Activated naive CD8-positive, alpha-beta T cell (primary cell): ENCODE data around the gene RBMS2.
"Not testable (repeated sequence)": the region's sequence is repeated elsewhere in the genome, so short reads cannot be mapped to it uniquely, and the experiment has no call there.

Experiments
- H3K27ac Mint-ChIP-seq: one replicate; pipeline ENCODE4 v1.8.0; 2021; ENCODE audit warnings: mixed read lengths
- H3K27me3 Mint-ChIP-seq: one replicate; pipeline ENCODE4 v1.8.0; 2021; ENCODE audit warnings: mixed read lengths
- H3K36me3 Mint-ChIP-seq: one replicate; pipeline ENCODE4 v1.8.0; 2021; ENCODE audit warnings: mixed read lengths
- H3K4me1 Mint-ChIP-seq: one replicate; pipeline ENCODE4 v1.8.0; 2021; ENCODE audit warnings: low read depth, mixed read lengths
- H3K4me3 Mint-ChIP-seq: one replicate; pipeline ENCODE4 v1.8.0; 2021; ENCODE audit warnings: mild to moderate bottlenecking, mixed read lengths
- H3K9me3 Mint-ChIP-seq: one replicate; pipeline ENCODE4 v1.8.0; 2021; ENCODE audit warnings: low read depth, mixed read lengths

RBMS2 gene

DNA sequence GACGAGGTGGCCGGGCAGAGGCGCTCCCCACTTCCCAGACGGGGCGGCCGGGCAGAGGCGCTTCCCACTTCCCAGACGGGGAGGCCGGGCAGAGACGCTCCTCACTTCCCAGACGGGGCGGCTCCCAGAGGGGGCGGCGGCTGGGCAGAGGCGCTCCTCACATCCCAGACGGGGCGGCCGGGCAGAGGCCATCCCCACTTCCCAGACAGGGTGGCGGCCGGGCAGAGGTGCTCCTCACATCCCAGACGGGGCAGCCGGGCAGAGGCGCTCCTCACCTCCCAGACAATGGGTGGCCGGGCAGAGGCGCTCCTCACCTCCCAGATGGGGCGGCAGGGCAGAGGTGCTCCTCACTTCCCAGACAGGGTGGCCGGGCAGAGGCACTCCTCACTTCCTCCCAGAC is 27.1 kb upstream of the RBMS2 start:
- H3K36me3 Mint-ChIP-seq, H3K9me3 Mint-ChIP-seq, H3K27ac Mint-ChIP-seq, H3K27me3 Mint-ChIP-seq, H3K4me1 Mint-ChIP-seq, H3K4me3 Mint-ChIP-seq: not testable (repeated sequence)

DNA sequence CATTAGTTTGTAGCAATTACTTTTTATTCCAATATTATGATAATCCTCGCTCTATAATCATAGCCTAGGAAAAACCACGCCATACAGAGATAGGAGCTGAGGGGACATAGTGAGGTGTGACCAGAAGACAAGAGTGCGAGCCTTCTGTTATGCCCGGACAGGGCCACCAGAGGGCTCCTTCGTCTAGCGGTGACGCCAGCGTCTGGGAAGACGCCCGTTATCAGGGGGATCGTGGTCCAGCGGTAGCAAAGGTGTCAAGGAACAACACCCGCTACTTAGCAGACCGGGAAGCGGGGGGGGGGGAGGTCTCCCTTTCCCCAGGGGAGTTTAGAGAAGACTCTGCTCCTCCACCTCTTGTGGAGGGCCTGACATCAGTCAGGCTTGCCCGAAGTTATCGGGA is 24.9 kb upstream of the RBMS2 start:
- H3K9me3 Mint-ChIP-seq, H3K27ac Mint-ChIP-seq, H3K4me1 Mint-ChIP-seq, H3K36me3 Mint-ChIP-seq, H3K27me3 Mint-ChIP-seq: not testable (repeated sequence)
- H3K4me3 Mint-ChIP-seq = peak overlapping the region; percentile 56

DNA sequence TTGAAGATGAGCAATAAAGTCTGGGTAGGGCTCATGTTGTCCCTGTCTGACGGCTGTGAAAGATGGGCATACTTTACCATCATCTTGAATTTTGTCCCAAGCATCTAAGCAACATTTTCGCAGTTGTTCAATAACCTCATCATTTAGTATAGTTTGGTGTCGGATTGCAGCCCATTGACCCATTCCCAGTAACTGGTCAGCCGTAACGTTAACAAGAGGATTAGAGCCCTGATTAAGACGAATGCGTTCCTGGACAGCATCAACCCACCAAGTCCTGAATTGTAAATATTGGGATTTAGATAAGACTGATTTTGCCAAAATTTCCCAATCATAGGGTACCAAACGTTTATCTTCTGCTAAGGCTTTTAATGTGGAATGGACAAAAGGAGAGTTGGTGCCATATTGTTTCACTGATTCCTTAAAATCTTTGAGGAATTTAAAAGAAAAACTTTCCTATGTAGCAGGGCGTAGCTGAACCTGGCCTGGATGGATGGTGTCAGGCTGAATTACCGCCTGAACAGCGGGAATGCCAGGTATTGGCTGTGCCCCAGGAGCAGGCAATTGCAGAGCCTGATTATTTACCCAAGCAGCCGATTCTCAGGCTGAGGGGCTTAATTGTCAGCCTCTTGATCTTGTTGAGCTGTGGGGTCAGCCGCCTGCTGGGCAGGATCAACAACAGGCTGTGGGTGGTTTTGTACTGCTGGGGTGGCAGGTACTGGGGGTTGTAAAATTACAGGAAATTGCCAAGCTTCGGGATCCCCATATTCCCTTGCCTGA is 23.3 kb upstream of the RBMS2 start:
- not testable (repeated sequence) for H3K27me3 Mint-ChIP-seq, H3K27ac Mint-ChIP-seq, H3K4me1 Mint-ChIP-seq, H3K4me3 Mint-ChIP-seq, H3K9me3 Mint-ChIP-seq, H3K36me3 Mint-ChIP-seq

DNA sequence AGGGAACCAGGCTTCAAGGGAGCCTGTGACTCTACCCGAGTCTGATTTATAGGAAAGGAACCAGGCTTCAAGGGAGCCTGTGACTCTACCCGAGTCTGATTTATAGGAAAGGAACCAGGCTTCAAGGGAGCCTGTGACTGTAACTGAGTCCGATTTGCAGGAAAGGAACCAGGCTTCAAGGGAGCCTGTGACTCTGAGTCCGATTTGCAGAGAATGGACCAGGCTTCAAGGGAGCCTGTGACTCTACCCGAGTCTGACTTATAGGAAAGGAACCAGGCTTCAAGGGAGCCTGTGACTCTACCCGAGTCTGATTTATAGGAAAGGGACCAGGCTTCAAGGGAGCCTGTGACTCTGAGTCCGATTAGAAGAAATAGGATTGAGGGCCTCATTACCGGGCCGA is 22.2 kb upstream of the RBMS2 start:
- not testable (repeated sequence) for H3K9me3 Mint-ChIP-seq, H3K27ac Mint-ChIP-seq, H3K36me3 Mint-ChIP-seq, H3K27me3 Mint-ChIP-seq, H3K4me3 Mint-ChIP-seq, H3K4me1 Mint-ChIP-seq

DNA sequence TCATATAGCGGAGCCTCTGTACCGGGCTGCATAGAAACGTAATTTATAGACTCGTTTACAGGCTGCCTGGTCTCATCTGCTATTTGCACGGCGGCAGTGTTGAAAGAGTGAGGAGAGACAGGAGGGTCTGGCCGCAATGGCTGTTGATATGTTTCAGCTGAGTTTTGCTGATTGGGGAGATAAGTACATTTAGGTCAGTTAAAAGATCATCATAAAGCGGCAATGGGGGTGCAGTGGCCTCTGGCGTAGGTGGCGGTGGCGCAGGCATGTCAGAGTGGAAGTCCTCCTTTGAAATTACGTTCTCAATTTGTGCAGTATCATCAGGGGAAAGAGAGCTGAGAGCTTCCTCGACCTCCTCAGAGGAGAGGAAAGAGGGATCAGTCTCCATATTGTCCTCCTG is 21.7 kb upstream of the RBMS2 start:
- H3K4me3 Mint-ChIP-seq, H3K9me3 Mint-ChIP-seq, H3K36me3 Mint-ChIP-seq, H3K27me3 Mint-ChIP-seq, H3K4me1 Mint-ChIP-seq, H3K27ac Mint-ChIP-seq: not testable (repeated sequence)

DNA sequence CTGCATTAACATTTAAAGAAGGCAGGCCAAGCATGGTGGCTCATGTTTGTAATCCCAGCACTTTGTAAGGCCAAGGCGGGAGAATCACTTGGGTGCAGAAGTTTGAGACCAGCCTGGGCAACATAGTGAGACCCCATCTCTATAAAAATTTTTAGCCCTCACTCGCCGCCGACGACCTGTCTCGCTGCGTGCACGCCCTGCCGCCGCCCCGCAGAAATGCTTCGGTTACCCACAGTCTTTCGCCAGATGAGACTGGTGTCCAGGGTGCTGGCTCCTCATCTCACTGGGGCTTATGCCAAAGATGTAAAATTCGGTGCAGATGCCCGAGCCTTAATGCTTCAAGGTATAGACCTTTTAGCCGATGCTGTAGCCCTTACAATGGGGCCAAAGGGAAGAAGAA is 10.8 kb upstream of the RBMS2 start:
- H3K27me3 Mint-ChIP-seq = peaks cover 2% of the 10 kb centered on the region

DNA sequence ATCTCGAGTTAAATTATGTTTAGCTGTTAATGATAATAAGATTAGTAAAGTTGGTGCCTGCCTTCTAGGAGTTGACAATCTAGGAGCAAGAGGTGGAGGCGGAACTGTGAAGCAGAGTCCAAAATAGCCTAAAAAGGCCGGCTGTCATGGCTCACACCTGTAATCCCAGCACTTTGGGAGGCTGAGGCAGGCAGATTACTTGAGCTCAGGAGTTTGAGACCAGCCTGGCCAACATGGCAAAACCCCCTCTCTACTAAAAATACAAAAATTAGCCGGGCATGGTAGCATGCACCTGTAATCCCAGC is 7.7 kb upstream of the RBMS2 start:
- not testable (repeated sequence) for H3K4me1 Mint-ChIP-seq, H3K27me3 Mint-ChIP-seq, H3K36me3 Mint-ChIP-seq, H3K4me3 Mint-ChIP-seq, H3K27ac Mint-ChIP-seq, H3K9me3 Mint-ChIP-seq

More for the DNA sequence above, 10.8 kb upstream of the RBMS2 start:
- H3K36me3 Mint-ChIP-seq = no peaks in the 10 kb centered on the region
- no peaks in the 10 kb centered on the region for H3K9me3 Mint-ChIP-seq
- H3K4me3 Mint-ChIP-seq = no peak overlapping the region
- H3K27ac Mint-ChIP-seq = no peak overlapping the region
- peaks cover 2% of the 10 kb centered on the region for H3K4me1 Mint-ChIP-seq

DNA sequence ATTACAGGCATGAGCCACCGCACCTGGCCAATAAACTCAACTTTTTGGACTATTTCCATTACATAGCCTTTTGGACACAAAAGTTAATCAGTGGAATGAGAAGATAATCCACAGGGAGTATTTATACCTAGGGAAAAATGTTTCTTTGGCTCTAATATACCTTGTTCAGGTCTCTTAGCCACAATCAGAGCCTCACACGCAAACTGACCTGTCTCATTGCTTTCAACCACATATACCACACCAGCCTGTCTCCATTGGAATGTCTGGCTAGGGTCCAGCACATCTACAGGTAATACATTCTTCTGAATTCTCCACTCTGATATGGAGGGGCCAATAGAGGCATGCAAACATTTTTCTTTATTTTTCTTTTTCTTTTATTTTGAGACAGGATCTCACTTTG is 3.8 kb upstream of the RBMS2 start:
- Mint-ChIP-seq H3K27me3 (peaks cover 2% of the 10 kb centered on the region), H3K36me3 (no peaks in the 10 kb centered on the region), H3K4me3 (no peak overlapping the region), H3K9me3 (no peaks in the 10 kb centered on the region), H3K4me1 (peaks cover 31% of the 10 kb centered on the region), H3K27ac (no peak overlapping the region)

DNA sequence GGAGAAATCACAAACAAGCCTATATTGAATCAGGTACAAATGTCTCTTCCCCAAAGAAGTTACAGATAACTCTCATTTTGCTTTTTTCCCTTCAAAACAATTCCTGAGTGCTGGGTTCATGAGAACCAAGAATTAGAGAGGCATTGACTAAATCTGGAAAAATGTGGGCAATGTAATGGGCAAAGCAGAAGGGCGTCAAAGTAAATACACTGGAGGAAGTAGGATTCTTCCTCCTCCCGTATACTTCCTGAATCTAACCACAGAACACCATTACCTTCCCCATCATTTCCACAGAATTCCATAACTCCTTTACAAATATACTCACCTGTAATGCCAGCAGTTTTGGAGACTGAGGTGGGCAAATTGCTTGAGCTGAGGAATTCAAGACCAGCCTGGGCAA is 3.0 kb upstream of the RBMS2 start:
- no peak overlapping the region for H3K4me3 Mint-ChIP-seq
- peaks cover 34% of the 10 kb centered on the region for H3K4me1 Mint-ChIP-seq
- no peak overlapping the region for H3K27ac Mint-ChIP-seq
- no peaks in the 10 kb centered on the region for H3K36me3 Mint-ChIP-seq
- peaks cover under 1% of the 10 kb centered on the region for H3K27me3 Mint-ChIP-seq
- H3K9me3 Mint-ChIP-seq = no peaks in the 10 kb centered on the region

DNA sequence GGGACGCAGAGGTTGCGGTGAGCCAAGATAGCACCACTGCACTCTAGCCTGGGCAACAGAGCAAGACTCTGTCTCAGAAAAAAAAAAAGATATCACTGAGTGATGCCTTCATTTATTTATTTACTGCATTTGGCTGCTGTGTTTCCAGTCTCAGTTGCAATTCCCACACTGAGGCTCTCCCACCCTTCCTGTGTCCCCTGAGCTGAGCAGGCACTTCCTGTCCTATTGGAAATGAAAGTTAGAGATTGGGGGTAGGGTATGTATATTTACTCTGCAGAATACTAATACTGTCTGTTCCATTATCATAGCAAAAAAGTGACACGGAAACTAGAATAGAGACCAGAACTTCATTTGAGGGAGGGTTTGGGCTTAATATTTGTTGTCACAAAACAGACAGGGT is 1.6 kb upstream of the RBMS2 start:
- Mint-ChIP-seq H3K4me3 (no peak overlapping the region), H3K9me3 (no peaks in the 10 kb centered on the region), H3K27me3 (no peaks in the 10 kb centered on the region), H3K4me1 (peaks cover 32% of the 10 kb centered on the region), H3K36me3 (no peaks in the 10 kb centered on the region), H3K27ac (no peak overlapping the region)

DNA sequence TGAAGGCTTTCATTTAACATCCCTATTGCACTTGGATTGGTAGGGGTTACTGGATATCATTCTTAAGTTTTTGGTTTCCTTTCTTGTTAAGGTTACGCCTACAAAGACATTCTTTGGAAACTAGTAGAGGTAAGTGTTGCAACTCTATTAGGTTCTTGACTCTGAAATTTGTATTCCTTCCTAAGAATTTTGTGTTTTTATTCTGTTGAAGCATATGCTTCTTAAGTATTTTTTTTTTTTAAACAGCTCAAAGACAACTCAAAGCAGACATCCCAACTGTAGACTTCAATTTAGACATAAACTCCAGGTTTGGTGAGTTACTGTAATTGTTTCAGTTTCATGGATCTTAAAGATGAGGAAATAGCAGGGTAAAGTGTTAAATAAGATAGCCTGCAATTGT is 1.1 kb upstream of the RBMS2 start:
- H3K27me3 Mint-ChIP-seq = no peaks in the 10 kb centered on the region
- no peaks in the 10 kb centered on the region for H3K9me3 Mint-ChIP-seq
- peak overlapping the region; percentile 68 for H3K4me3 Mint-ChIP-seq
- H3K36me3 Mint-ChIP-seq = no peaks in the 10 kb centered on the region
- H3K4me1 Mint-ChIP-seq = peaks cover 32% of the 10 kb centered on the region
- no peak overlapping the region for H3K27ac Mint-ChIP-seq

DNA sequence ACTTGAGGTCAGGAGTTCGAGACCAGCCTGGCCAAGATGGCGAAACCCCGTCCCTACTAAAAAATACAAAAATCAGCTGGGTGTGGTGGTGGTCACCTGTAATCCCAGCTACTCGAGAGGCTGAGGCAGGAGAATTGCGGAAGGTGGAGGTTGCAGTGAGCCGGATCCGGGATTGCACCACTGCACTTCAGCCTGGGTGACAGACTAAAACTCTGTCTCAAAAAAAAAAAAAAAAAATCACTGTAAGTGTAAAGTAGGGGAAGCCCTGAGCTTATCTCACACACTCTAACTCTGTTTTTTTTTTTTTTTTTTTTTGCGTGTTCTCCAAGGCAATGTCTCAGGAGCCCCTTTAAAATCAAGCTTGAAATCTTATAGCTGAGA is 421 bp upstream of the RBMS2 start:
- Mint-ChIP-seq H3K4me1 (peaks cover 32% of the 10 kb centered on the region), H3K4me3 (peak overlapping the region; percentile 71), H3K27me3 (no peaks in the 10 kb centered on the region), H3K36me3 (no peaks in the 10 kb centered on the region), H3K9me3 (no peaks in the 10 kb centered on the region), H3K27ac (no peak overlapping the region)

DNA sequence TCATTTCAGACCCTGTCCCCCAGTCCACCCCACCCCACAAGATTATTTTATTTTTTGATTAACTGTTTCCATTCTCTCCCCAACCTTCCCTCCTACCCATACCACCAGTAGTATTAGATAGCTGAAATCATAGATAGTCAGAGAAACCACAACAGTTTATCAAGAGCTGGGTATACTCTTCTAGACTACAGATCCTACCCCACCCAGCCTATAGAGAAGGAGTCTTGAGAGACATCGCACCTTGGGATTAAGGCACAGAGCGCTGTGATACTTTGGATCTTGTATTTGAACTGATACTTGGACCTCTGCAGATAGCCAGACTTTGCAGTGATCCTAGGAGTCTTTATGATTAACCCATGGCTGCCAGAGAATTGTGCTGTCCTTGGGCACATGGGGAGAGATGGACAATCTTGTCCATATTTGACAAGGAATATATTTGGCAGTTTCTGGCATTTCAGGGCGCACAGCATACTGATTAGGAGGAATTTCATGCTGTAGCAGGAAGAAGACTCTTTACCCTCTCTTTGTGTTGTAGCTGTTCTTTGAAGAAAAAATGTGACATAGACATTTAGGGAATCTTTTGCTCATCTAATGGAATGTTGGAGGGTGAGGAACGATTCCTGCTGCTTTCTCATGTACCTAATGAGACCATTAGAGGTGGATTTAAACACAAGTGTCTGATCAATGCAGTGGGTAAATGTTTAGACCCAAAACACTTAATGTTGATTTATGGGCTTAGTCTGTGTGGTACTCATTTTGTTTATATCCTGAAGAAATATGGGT is 982 bp downstream of the RBMS2 start:
- H3K4me3 Mint-ChIP-seq = peak overlapping the region; percentile 71
- H3K36me3 Mint-ChIP-seq = no peaks in the 10 kb centered on the region
- no peaks in the 10 kb centered on the region for H3K9me3 Mint-ChIP-seq
- H3K27ac Mint-ChIP-seq = peak overlapping the region; percentile 24
- no peaks in the 10 kb centered on the region for H3K27me3 Mint-ChIP-seq
- peaks cover 32% of the 10 kb centered on the region for H3K4me1 Mint-ChIP-seq

DNA sequence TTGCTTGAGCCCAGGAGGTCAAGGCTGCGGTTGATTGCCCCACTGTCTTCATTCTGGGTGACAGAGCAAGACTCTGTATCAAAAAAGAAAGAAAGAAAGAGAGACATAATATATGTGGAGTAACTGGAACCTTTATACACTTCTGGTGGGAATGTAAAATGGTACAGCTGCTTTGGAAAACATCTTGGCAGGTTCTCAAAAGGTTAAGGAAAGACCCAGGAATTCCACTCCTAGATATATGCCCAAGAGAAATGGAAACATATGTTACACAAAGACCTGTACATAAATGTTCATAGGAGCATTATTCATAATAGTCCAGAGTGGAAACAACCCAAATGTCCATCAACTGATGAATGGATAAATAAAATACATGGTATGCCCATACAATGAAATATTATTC is 7.2 kb downstream of the RBMS2 start:
- Mint-ChIP-seq H3K4me3 (no peak overlapping the region), H3K9me3 (no peaks in the 10 kb centered on the region), H3K36me3 (no peaks in the 10 kb centered on the region), H3K27me3 (no peaks in the 10 kb centered on the region), H3K27ac (no peak overlapping the region), H3K4me1 (no peaks in the 10 kb centered on the region)

DNA sequence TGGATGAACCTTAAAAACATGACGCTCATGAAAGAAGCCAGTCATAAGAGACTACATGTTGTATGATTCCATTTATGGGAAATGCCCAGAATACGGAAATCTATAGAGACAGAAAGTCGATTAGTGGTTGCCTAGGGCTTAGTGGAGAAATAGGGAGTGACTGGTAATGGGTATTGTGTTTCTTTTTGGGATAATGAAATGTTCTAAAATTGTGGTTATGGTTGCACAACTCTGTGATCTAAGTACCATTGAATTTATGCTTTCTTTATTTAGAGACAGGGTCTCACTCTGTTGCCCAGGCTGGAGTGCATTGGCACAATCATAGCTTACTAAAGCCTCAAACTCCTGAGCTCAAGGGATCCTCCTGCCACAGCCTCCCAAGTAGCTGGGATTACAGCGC is 8.0 kb downstream of the RBMS2 start:
- no peak overlapping the region for H3K4me3 Mint-ChIP-seq
- H3K4me1 Mint-ChIP-seq = no peaks in the 10 kb centered on the region
- no peaks in the 10 kb centered on the region for H3K36me3 Mint-ChIP-seq
- H3K9me3 Mint-ChIP-seq = no peaks in the 10 kb centered on the region
- H3K27me3 Mint-ChIP-seq = no peaks in the 10 kb centered on the region
- no peak overlapping the region for H3K27ac Mint-ChIP-seq

DNA sequence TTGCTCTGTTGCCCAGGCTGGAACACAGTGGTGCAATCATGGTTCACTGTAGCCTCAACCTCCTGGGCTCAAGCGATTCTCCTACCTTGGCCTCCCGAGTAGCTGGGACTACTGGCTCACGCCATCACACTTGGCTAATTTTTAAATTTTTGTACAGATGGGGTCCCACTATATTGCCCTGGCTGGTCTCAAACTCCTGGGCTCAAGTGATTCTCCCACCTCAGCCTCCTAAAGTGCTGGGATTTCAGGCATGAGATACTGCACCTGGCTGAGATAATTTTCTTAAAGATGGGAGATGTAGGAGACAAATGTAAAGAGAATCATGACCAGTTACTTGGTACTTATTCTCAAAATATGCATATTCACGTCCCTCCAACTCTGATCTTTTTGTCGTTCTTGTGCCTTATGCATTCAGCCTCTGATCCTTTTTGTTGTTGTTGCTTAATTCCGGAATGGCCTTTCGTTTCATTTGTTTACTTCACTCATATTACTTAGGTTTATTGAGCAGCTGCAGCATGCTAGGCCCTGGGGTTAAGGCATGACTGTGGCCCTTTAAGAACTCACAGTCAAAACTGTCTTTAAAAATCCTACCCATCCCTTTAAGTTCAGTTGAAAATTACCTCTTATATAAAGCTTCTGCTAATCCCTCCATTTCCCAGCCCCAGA is 8.9 kb downstream of the RBMS2 start:
- Mint-ChIP-seq H3K4me3 (no peak overlapping the region), H3K27ac (no peak overlapping the region), H3K4me1 (no peaks in the 10 kb centered on the region), H3K27me3 (no peaks in the 10 kb centered on the region), H3K9me3 (no peaks in the 10 kb centered on the region), H3K36me3 (no peaks in the 10 kb centered on the region)
